Measurements from ENCODE around the gene YOD1.

The YOD1 gene

GRCh38 chr1:207078578-207079132, 27.6 kb upstream of the YOD1 start:
- no peak overlapping the region for H3K27ac ChIP-seq
- TF ChIP-seq CTCF (IDR thresholded peaks at IDR 0.05) (no peak), ZFX (IDR thresholded peaks at IDR 0.05; ENCODE audit: borderline replicate concordance) (no peak)

GRCh38 chr1:207077470-207078377, 26.7 kb upstream of the YOD1 start:
- no peak overlapping the region for H3K27ac ChIP-seq
- no peak for TF ChIP-seq ZFX (IDR thresholded peaks at IDR 0.05; ENCODE audit: borderline replicate concordance)
- peak; percentile 100 for TF ChIP-seq CTCF (IDR thresholded peaks at IDR 0.05)

- H3K27ac ChIP-seq, result no peak overlapping the region
Observed at GRCh38 chr1:207077012-207077411, 26.0 kb upstream of the YOD1 start.

GRCh38 chr1:207076181-207076955, 25.4 kb upstream of the YOD1 start:
- H3K27ac ChIP-seq, result no peak overlapping the region
- TF ChIP-seq CTCF (IDR thresholded peaks at IDR 0.05) (no peak), ZFX (IDR thresholded peaks at IDR 0.05; ENCODE audit: borderline replicate concordance) (no peak)

More at GRCh38 chr1:207077012-207077411, 26.0 kb upstream of the YOD1 start:
- no peak for TF ChIP-seq ZFX (IDR thresholded peaks at IDR 0.05; ENCODE audit: borderline replicate concordance)

GRCh38 chr1:207073906-207074820, 23.2 kb upstream of the YOD1 start:
- no peak overlapping the region for H3K27ac ChIP-seq
- TF ChIP-seq CTCF (IDR thresholded peaks at IDR 0.05), result no peak
- no peak for TF ChIP-seq ZFX (IDR thresholded peaks at IDR 0.05; ENCODE audit: borderline replicate concordance)

GRCh38 chr1:207072233-207072632, 21.2 kb upstream of the YOD1 start:
- TF ChIP-seq CTCF (IDR thresholded peaks at IDR 0.05) (no peak), ZFX (IDR thresholded peaks at IDR 0.05; ENCODE audit: borderline replicate concordance) (no peak)
- H3K27ac ChIP-seq, result no peak overlapping the region

- TF ChIP-seq ZFX (IDR thresholded peaks at IDR 0.05; ENCODE audit: borderline replicate concordance) (no peak), CTCF (IDR thresholded peaks at IDR 0.05) (no peak)
- H3K27ac ChIP-seq, result no peak overlapping the region
Observed at GRCh38 chr1:207071426-207071825, 20.4 kb upstream of the YOD1 start.

Data from 22Rv1 (cell line).